ENCODE data around the gene KCNIP4. TPM values are rescaled to one million over a fixed set of nuclear protein-coding genes. Genes with fewer than 3 reads are reported as not detected.

The KCNIP4 gene
- total RNA-seq, 2 experiments from 2014 or later: not detected

DNA sequence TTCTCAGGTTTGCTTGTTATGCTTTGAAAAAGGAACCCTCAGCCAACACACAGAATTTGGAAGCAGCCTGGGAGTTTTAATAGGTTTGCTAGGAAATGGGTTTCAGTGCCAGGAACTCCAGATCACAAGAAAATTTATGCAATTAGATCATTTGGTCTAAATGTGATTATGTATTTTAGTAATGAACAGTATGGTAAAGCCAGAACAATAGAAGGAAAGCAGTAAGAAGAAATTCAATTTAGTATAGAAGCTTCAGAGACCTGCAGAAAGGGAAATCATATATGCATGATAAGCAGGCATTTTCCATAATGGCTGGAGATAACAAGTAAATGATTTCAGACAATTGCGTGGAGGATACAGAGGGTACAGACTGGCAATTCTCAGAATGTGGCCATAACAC is 184.7 kb downstream of the KCNIP4 start:
- Mint-ChIP-seq H3K4me3 (no peak overlapping the region), H3K27me3 (no peaks in the 10 kb centered on the region), H3K4me1 (no peaks in the 10 kb centered on the region), H3K27ac (no peak overlapping the region), H3K9me3 (no peaks in the 10 kb centered on the region), H3K36me3 (ENCODE audit: low read depth) (no peaks in the 10 kb centered on the region)
- DNase-seq: no peak
- CTCF ChIA-PET: interaction anchor here (0.5 to 2.1 kb wide), 3 partner anchors 10 to 990 kb away, joined by 3 to 8 read pairs (median 4); no protein-coding TSS in a partner anchor
- POLR2A ChIA-PET: no interaction called here

DNA sequence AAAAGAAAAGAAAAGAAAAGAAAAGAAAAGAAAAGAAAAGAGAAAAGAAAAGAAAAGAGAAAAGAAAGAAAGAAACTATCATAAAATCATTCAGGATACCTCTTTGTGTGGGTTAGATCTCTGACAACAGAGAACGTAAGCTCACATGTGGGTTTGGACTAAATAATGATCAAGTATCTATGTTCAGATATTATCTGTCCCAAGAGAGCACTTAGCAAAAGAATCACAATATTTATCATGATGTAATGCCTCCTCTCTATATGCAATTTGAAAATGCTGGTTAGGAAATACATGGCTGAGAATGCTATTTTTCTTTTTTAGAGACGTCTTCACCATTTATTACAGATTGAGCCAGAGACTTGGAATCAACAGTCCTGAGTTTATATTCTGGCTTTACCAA is 191.3 kb downstream of the KCNIP4 start:
- CTCF ChIA-PET: interaction anchor here (1.3 kb wide), 1 partner anchor 8 kb away, joined by 4 read pairs; no protein-coding TSS in a partner anchor
- DNase-seq: no peak

GRCh38 chr4:21753084-21753760 is 195.3 kb downstream of the KCNIP4 start:
- Mint-ChIP-seq H3K36me3 (ENCODE audit: low read depth) (no peaks in the 10 kb centered on the region), H3K4me1 (no peaks in the 10 kb centered on the region), H3K27me3 (no peaks in the 10 kb centered on the region), H3K4me3 (no peak overlapping the region), H3K9me3 (no peaks in the 10 kb centered on the region), H3K27ac (no peak overlapping the region)
- POLR2A ChIA-PET: no interaction called here
- CTCF ChIA-PET: interaction anchor here (1.1 kb wide), 1 partner anchor 10 kb away, joined by 3 read pairs; no protein-coding TSS in a partner anchor
- DNase-seq: no peak

More for the DNA sequence above, 191.3 kb downstream of the KCNIP4 start:
- Mint-ChIP-seq H3K36me3 (ENCODE audit: low read depth) (no peaks in the 10 kb centered on the region), H3K4me1 (no peaks in the 10 kb centered on the region), H3K9me3 (no peaks in the 10 kb centered on the region), H3K4me3 (no peak overlapping the region), H3K27ac (no peak overlapping the region), H3K27me3 (no peaks in the 10 kb centered on the region)
- POLR2A ChIA-PET: no interaction called here

GRCh38 chr4:21752616-21753015 is 196.0 kb downstream of the KCNIP4 start:
- ChIA-PET CTCF (no interaction called here), POLR2A (no interaction called here)

GRCh38 chr4:21749924-21750323 is 198.6 kb downstream of the KCNIP4 start:
- ChIA-PET CTCF (no interaction called here), POLR2A (no interaction called here)
- Mint-ChIP-seq H3K4me1 (no peaks in the 10 kb centered on the region), H3K9me3 (no peaks in the 10 kb centered on the region), H3K36me3 (ENCODE audit: low read depth) (no peaks in the 10 kb centered on the region), H3K4me3 (no peak overlapping the region), H3K27ac (no peak overlapping the region), H3K27me3 (no peaks in the 10 kb centered on the region)
- DNase-seq: no peak

More at GRCh38 chr4:21752616-21753015, 196.0 kb downstream of the KCNIP4 start:
- no peaks in the 10 kb centered on the region for H3K4me1 Mint-ChIP-seq
- no peaks in the 10 kb centered on the region for H3K27me3 Mint-ChIP-seq
- H3K4me3 Mint-ChIP-seq: no peak overlapping the region
- no peak overlapping the region for H3K27ac Mint-ChIP-seq
- DNase-seq: no peak
- no peaks in the 10 kb centered on the region for H3K9me3 Mint-ChIP-seq
- H3K36me3 Mint-ChIP-seq (ENCODE audit: low read depth): no peaks in the 10 kb centered on the region

DNA sequence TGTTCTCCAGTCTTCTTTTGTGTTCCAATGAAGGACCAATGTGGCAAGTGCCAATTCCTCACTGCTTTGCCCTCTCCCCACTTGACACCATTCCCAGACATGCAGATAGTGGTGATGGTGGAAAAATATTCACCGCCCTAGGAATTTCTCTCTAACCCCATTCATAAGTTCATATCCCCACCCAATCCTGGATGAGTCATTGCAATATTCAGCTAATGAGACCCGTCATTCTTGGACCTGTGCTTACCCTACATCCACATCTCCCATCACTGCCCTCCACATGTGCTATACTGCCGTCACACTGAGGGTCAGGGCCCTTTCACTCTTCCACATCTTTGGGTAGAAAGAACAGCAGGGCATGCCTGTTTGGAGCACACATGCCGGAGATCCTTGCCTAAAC is 199.2 kb downstream of the KCNIP4 start:
- no peak for DNase-seq
- ChIA-PET CTCF (no interaction called here), POLR2A (no interaction called here)
- no peaks in the 10 kb centered on the region for H3K36me3 Mint-ChIP-seq (ENCODE audit: low read depth)
- H3K4me1 Mint-ChIP-seq: no peaks in the 10 kb centered on the region
- no peak overlapping the region for H3K4me3 Mint-ChIP-seq
- no peak overlapping the region for H3K27ac Mint-ChIP-seq
- H3K9me3 Mint-ChIP-seq: no peaks in the 10 kb centered on the region
- H3K27me3 Mint-ChIP-seq: no peaks in the 10 kb centered on the region

- H3K4me3 Mint-ChIP-seq: no peak overlapping the region
- POLR2A ChIA-PET: no interaction called here
- no peak overlapping the region for H3K27ac Mint-ChIP-seq
- DNase-seq: no peak
- CTCF ChIA-PET: no interaction called here
- H3K27me3 Mint-ChIP-seq: no peaks in the 10 kb centered on the region
- no peaks in the 10 kb centered on the region for H3K9me3 Mint-ChIP-seq
- H3K4me1 Mint-ChIP-seq: no peaks in the 10 kb centered on the region
- H3K36me3 Mint-ChIP-seq (ENCODE audit: low read depth): no peaks in the 10 kb centered on the region
Measured at GRCh38 chr4:21744046-21744445, 204.5 kb downstream of the KCNIP4 start.

GRCh38 chr4:21742326-21742725 is 206.2 kb downstream of the KCNIP4 start:
- no peaks in the 10 kb centered on the region for H3K27me3 Mint-ChIP-seq
- H3K36me3 Mint-ChIP-seq (ENCODE audit: low read depth): no peaks in the 10 kb centered on the region
- ChIA-PET CTCF (no interaction called here), POLR2A (no interaction called here)
- no peak overlapping the region for H3K4me3 Mint-ChIP-seq
- no peak for DNase-seq
- no peaks in the 10 kb centered on the region for H3K4me1 Mint-ChIP-seq
- no peaks in the 10 kb centered on the region for H3K9me3 Mint-ChIP-seq
- H3K27ac Mint-ChIP-seq: no peak overlapping the region

DNA sequence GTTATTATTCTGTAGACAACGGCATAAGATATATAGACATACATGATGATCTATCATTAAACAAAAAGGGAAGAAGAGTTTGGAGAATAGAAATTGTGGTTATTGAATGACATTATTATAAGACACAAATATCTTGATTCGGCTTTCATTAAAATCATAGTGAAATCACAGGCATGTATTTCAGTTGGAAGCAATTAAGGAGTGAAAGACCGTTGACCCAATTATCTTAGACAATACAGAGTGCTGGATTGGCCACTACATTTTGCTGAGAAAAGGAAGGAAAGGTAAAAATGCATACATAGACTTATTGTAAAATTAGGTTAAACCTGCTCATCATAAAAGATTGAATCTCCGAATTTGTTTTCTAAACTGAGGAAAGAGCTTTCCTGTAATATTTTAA is 209.8 kb downstream of the KCNIP4 start:
- ChIA-PET POLR2A (no interaction called here), CTCF (no interaction called here)
- no peaks in the 10 kb centered on the region for H3K36me3 Mint-ChIP-seq (ENCODE audit: low read depth)
- no peaks in the 10 kb centered on the region for H3K4me1 Mint-ChIP-seq
- H3K4me3 Mint-ChIP-seq: no peak overlapping the region
- H3K9me3 Mint-ChIP-seq: no peaks in the 10 kb centered on the region
- no peak overlapping the region for H3K27ac Mint-ChIP-seq
- no peaks in the 10 kb centered on the region for H3K27me3 Mint-ChIP-seq
- DNase-seq: no peak

GRCh38 chr4:21735866-21736265 is 212.7 kb downstream of the KCNIP4 start:
- ChIA-PET POLR2A (no interaction called here), CTCF (no interaction called here)
- no peak overlapping the region for H3K4me3 Mint-ChIP-seq
- H3K4me1 Mint-ChIP-seq: no peaks in the 10 kb centered on the region
- H3K27ac Mint-ChIP-seq: no peak overlapping the region
- H3K27me3 Mint-ChIP-seq: no peaks in the 10 kb centered on the region
- H3K9me3 Mint-ChIP-seq: no peaks in the 10 kb centered on the region
- no peaks in the 10 kb centered on the region for H3K36me3 Mint-ChIP-seq (ENCODE audit: low read depth)
- DNase-seq: no peak

DNA sequence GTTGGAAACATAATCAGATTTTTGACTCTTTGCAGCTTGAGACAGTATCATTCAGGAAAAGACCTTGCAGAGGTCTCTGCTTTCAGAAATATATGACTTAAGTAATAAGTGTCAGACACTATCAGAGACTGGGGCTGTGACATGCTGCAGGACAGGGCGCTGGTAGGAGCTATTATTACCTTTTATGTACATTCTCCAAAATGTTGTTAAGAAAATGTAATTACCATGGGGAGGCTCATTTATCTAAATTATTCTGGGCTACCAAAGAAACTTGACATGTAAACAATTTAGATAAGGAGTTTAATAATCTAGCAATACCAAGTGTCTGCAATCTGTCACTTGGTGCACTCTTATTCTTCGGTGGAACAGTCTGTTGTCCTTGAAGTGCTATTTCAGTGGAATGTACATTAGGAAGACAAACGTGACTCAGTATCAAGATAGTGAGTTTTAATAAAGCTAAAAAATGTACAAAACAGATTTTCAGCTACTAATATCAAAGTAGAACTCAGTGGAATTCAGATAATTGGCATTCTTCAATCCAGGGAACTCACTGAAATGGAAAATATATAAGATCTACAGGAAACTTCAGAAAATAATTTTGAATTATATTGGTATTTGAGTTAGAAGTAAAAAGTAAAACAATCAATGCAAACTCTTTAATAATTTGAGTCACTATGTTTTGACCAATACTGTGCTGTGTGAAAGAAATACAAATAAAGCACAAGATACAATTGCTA is 214.5 kb downstream of the KCNIP4 start:
- no peaks in the 10 kb centered on the region for H3K9me3 Mint-ChIP-seq
- no peak for DNase-seq
- no peak overlapping the region for H3K4me3 Mint-ChIP-seq
- no peak overlapping the region for H3K27ac Mint-ChIP-seq
- no peaks in the 10 kb centered on the region for H3K36me3 Mint-ChIP-seq (ENCODE audit: low read depth)
- no peaks in the 10 kb centered on the region for H3K4me1 Mint-ChIP-seq
- ChIA-PET POLR2A (no interaction called here), CTCF (no interaction called here)
- H3K27me3 Mint-ChIP-seq: no peaks in the 10 kb centered on the region

DNA sequence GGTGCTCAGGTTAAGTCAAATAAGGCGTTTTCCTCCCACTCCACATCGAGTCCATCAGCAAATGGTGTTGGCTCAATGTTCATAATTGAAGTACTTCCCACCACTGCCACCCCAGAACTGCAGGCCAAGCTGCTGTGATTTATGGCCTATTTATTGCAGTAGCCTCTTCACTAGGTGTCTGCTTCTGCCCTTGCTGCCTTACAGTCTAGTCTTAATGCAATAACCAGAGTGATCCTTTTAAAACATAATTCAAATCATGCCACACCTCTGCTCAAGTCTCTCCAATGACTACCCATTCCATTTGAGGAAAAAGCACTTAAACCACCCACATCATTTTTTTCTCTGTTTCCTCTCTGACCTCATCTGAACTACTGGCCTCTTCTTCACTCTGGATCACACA is 220.3 kb downstream of the KCNIP4 start:
- ChIA-PET POLR2A (no interaction called here), CTCF (no interaction called here)
- no peaks in the 10 kb centered on the region for H3K27me3 Mint-ChIP-seq
- DNase-seq: no peak
- no peak overlapping the region for H3K27ac Mint-ChIP-seq
- no peaks in the 10 kb centered on the region for H3K9me3 Mint-ChIP-seq
- no peaks in the 10 kb centered on the region for H3K36me3 Mint-ChIP-seq (ENCODE audit: low read depth)
- H3K4me3 Mint-ChIP-seq: no peak overlapping the region
- no peaks in the 10 kb centered on the region for H3K4me1 Mint-ChIP-seq

DNA sequence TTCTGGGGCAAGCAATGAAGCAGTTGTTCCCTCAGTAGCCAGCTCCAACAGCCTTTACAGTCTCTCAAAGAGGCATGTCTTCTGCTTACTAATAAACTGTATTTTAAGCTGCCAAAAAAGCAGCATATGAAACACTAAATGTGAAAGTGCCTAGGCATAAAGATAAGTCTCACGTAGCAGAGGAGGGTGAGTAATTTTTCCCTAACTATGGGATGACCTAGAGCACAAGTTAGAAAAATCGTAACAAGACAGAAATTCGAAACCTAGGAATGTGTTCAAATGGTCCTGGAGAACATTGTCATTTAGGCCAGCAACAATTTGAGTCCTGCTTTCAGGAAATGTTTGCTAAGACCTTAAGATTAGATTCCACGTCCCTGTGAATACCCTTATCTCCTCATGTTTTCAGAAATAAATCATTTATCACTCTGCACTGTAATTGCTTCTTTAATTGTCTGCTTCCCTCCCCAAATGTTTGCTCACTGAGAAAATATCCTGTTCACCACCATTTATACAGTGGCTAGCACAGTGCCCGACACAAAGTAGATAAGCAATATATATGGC is 222.2 kb downstream of the KCNIP4 start:
- Mint-ChIP-seq H3K4me3 (no peak overlapping the region), H3K4me1 (no peaks in the 10 kb centered on the region), H3K36me3 (ENCODE audit: low read depth) (no peaks in the 10 kb centered on the region), H3K27ac (no peak overlapping the region), H3K9me3 (no peaks in the 10 kb centered on the region), H3K27me3 (no peaks in the 10 kb centered on the region)
- no peak for DNase-seq
- CTCF ChIA-PET: interaction anchor here (1.1 kb wide), 1 partner anchor 43 kb away, joined by 3 read pairs; no protein-coding TSS in a partner anchor
- POLR2A ChIA-PET: no interaction called here

Data from activated CD4-positive, alpha-beta memory T cell treated with anti-CD3 and anti-CD28 coated beads, Interleukin-2, amount 10 ng/mL, durations not matched to agents 7 days and 5 days (primary cell).